A549 (cell line): Measurements from ENCODE around the gene SLC25A48.

Experiments
- CEBPB ChIP-seq, 2 experiments: fragments of >200 bp in 1 of 2; sonication (Bioruptor Twin) in 1 of 2; formaldehyde crosslinking in 1 of 2; IDR thresholded peaks; 2 replicates each; pipeline ENCODE4 v1.6.1; 2012 to 2016
- CHD2 ChIP-seq: fragments of 150-350 bp; IDR thresholded peaks from 2 replicates; pipeline ENCODE4 v1.6.1; 2014; ENCODE audit warnings: low read length; ENCODE audit not compliant: partially characterized antibody
- CTCF ChIP-seq: fragments of >200 bp; sonication (Bioruptor Twin); formaldehyde crosslinking; IDR thresholded peaks from 3 replicates; pipeline ENCODE4 v1.5.1; 2016
- EP300 ChIP-seq, 2 experiments: fragments of >200 bp; sonication (Bioruptor Twin); formaldehyde crosslinking; IDR thresholded peaks; 2 replicates in 1 of 2; 3 replicates in 1 of 2; pipeline ENCODE4 v1.6.1; 2016 to 2017
- FOSL2 ChIP-seq, 2 experiments: fragments of 450-650 bp in 1 of 2; fragments of >200 bp in 1 of 2; sonication (Bioruptor Twin) in 1 of 2; formaldehyde crosslinking; IDR thresholded peaks; 2 replicates each; pipeline versions ENCODE4 v1.5.0 to v1.6.1; 2016 to 2020; ENCODE audit warnings: mild to moderate bottlenecking in 1 of 2, moderate library complexity in 1 of 2
- KDM1A ChIP-seq: fragments of 200-600 bp; sonication (generic); IDR thresholded peaks from 2 replicates; pipeline ENCODE4 v1.6.1; 2016; ENCODE audit warnings: low read depth, mild to moderate bottlenecking
- MAFK ChIP-seq: fragments of 450-650 bp; IDR thresholded peaks from 2 replicates; pipeline ENCODE4 v1.6.1; 2014; ENCODE audit not compliant: partially characterized antibody
- PBX3 ChIP-seq: IDR thresholded peaks from 2 replicates; pipeline ENCODE4 v1.6.1; 2012
- POLR2A ChIP-seq: IDR thresholded peaks from 2 replicates; pipeline ENCODE4 v1.6.1; 2012; ENCODE audit warnings: mild to moderate bottlenecking, low read length

- TF ChIP-seq PBX3 = no peak
- TF ChIP-seq CTCF = no peak; the same call in 2 of the 3 replicates
- no peak for TF ChIP-seq POLR2A
- no peak for TF ChIP-seq CEBPB (IDR thresholded peaks at IDR 0.05)
- TF ChIP-seq KDM1A = no peak
- no peak for TF ChIP-seq EP300 (IDR thresholded peaks at IDR 0.05)
- TF ChIP-seq FOSL2 (IDR thresholded peaks at IDR 0.05) = no peak
- TF ChIP-seq FOSL2 (CRISPR knock-in tag; IDR thresholded peaks at IDR 0.05) = no peak
- TF ChIP-seq CHD2 = no peak
- no peak for TF ChIP-seq MAFK
Observed at GRCh38 chr5:135830384-135830700, 4.1 kb upstream of the SLC25A48 start.
